AG09319 (cell line): ENCODE results near the gene PPP1R14C.

Experiments used
- DNase-seq: peaks from one replicate; pipeline ENCODE4 v3.0.0-alpha.2; 2010; ENCODE audit warnings: low read depth; ENCODE audit errors: extremely low read depth
- CTCF ChIP-seq: IDR thresholded peaks from 2 replicates; pipeline ENCODE4 v1.5.1; 2011; ENCODE audit warnings: low read depth, mild to moderate bottlenecking, inconsistent platforms, low read length, moderate library complexity

PPP1R14C gene

GRCh38 chr6:150255840-150256239 is 113.0 kb downstream of the PPP1R14C start:
- no peak for TF ChIP-seq CTCF
- no peak for DNase-seq

- no peak for DNase-seq
These were observed 113.9 kb downstream of the PPP1R14C start for GRCh38 chr6:150256618-150257272.

GRCh38 chr6:150258381-150258780 is 115.5 kb downstream of the PPP1R14C start:
- no peak for DNase-seq
- no peak for TF ChIP-seq CTCF

More at GRCh38 chr6:150256618-150257272, 113.9 kb downstream of the PPP1R14C start:
- TF ChIP-seq CTCF: no peak

GRCh38 chr6:150260931-150261330 is 118.1 kb downstream of the PPP1R14C start:
- DNase-seq: no peak
- TF ChIP-seq CTCF: no peak

- no peak for TF ChIP-seq CTCF
- no peak for DNase-seq
These were observed 119.3 kb downstream of the PPP1R14C start for GRCh38 chr6:150261997-150262697.

GRCh38 chr6:150263765-150264404 is 121.0 kb downstream of the PPP1R14C start:
- DNase-seq: no peak
- TF ChIP-seq CTCF: no peak

GRCh38 chr6:150266309-150266708 is 123.5 kb downstream of the PPP1R14C start:
- DNase-seq: no peak

More at GRCh38 chr6:150266309-150266708, 123.5 kb downstream of the PPP1R14C start:
- TF ChIP-seq CTCF: no peak
